ENCODE results near the gene FAM193A. TPM values are rescaled to one million over a fixed set of nuclear protein-coding genes. Genes with fewer than 3 reads are reported as not detected.

Gene FAM193A, protein sequence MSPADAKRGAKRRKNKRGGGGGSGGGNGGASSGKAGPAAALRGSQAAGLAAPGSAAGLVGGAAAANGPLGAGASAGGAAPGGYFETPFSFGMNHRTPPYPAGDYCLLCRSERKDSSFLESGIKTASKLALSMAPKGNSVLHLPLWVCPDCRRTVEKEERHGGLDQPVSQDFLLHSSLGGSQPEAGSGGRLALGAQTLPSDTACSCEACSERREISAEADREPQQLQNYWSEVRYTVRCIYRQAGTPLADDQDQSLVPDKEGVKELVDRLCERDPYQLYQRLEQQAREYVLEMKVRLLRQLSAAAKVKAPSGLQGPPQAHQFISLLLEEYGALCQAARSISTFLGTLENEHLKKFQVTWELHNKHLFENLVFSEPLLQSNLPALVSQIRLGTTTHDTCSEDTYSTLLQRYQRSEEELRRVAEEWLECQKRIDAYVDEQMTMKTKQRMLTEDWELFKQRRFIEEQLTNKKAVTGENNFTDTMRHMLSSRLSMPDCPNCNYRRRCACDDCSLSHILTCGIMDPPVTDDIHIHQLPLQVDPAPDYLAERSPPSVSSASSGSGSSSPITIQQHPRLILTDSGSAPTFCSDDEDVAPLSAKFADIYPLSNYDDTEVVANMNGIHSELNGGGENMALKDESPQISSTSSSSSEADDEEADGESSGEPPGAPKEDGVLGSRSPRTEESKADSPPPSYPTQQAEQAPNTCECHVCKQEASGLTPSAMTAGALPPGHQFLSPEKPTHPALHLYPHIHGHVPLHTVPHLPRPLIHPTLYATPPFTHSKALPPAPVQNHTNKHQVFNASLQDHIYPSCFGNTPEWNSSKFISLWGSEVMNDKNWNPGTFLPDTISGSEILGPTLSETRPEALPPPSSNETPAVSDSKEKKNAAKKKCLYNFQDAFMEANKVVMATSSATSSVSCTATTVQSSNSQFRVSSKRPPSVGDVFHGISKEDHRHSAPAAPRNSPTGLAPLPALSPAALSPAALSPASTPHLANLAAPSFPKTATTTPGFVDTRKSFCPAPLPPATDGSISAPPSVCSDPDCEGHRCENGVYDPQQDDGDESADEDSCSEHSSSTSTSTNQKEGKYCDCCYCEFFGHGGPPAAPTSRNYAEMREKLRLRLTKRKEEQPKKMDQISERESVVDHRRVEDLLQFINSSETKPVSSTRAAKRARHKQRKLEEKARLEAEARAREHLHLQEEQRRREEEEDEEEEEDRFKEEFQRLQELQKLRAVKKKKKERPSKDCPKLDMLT (N-terminal part only)
- 19.8 and 22.0 TPM in 2 replicates for total RNA-seq

DNA sequence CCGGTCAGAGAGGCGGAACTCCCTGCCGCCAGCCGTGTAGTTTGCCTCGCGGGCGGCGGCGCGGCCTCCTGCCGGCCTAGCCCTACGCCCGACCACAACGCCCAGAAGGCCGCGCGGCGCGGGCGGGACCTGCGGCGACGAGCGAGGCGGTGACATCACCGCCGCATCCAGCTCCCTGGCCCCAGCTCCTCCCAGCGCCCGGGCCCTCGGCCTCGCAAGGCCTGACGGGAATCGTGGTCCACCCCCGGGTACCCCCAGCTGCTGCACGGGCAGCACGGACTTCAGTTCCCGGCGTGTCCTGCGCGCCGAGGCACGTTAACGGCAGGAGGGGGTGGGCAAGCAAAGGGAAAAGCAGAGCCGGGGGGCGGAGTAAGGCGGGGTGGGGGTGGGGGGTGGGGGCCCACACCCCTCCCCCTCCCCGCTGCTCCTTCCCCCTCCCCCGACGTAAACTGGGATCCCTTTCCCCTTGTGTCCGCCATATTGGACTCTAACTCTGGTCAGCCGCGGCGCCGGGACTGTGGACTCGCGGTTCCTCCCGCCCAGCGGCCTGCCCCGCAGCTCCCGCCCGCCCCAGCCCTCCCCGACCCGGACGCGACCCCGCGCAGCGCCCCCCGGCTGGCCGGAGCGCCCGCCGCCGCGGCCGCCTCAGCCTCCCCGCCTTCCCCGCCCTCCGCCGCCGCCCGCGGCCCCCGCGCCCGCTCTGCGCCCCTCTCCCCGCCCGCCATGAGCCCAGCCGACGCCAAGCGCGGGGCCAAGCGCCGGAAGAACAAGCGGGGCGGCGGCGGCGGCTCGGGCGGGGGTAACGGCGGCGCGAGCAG, at the start of gene FAM193A:
Gene FAM193A, plus strand, starts transcription at position 455 of the 818 bp plus-strand sequence. Its CDS starts 269 bp downstream, at position 724.
- H3K4me3 ChIP-seq (ENCODE audit: low read depth, low read length), result peak within 1 kb of the TSS; percentile 70
- TF ChIP-seq, protein P1, sequence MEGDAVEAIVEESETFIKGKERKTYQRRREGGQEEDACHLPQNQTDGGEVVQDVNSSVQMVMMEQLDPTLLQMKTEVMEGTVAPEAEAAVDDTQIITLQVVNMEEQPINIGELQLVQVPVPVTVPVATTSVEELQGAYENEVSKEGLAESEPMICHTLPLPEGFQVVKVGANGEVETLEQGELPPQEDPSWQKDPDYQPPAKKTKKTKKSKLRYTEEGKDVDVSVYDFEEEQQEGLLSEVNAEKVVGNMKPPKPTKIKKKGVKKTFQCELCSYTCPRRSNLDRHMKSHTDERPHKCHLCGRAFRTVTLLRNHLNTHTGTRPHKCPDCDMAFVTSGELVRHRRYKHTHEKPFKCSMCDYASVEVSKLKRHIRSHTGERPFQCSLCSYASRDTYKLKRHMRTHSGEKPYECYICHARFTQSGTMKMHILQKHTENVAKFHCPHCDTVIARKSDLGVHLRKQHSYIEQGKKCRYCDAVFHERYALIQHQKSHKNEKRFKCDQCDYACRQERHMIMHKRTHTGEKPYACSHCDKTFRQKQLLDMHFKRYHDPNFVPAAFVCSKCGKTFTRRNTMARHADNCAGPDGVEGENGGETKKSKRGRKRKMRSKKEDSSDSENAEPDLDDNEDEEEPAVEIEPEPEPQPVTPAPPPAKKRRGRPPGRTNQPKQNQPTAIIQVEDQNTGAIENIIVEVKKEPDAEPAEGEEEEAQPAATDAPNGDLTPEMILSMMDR (IDR thresholded peaks at IDR 0.05; ENCODE audit: insufficient read depth, low read length, poor library complexity, severe bottlenecking), result no peak
- no peaks in the 10 kb centered on the region for H3K36me3 ChIP-seq (ENCODE audit: control insufficient read depth, insufficient read depth, low read length)
- peak; percentile 96 for DNase-seq (ENCODE audit: low read depth)
- H3K27me3 ChIP-seq (ENCODE audit: control insufficient read depth, insufficient read depth, low read length), result no peaks in the 10 kb centered on the region

DNA sequence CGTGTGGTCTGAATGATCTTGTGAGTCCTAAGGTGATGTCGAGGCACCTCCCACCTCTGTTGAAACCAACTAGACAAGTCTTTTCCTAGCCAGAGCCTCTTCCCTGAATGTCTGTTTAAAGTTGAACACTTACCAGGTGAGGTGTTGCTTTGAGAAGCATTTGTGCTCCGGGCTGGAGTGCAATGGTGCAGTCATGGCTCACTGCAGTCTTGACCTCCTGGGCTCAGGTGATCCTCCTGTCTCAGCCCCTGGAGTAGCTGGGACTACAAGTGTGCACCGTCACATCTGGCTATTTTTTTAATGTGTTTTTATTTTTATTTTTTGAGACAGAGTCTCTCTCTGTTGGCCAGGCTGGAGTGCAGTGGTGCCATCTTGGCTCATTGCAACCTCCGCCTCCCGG, 49.5 kb upstream of the FAM193A start:
- TF ChIP-seq, protein P1 (IDR thresholded peaks at IDR 0.05; ENCODE audit: insufficient read depth, low read length, poor library complexity, severe bottlenecking), result no peak

DNA sequence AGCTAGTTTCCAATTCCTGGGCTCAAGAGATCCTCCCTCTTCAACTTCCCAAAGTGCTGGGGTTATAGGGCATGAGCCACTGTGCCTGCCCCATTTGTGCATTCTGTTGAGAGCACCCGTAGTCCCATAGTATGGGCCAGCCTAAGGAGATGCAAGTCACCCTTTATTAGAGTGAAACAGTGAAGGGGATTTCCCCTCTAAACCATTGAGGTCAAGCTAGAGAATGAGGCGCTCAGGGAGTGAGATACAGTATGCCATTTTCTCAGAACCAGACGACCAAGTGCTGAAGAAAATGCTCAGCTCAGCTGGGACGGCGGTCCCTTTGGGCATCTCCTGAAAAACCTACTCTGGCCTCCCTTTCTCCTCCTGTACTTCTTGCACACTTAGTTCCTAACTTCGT, 48.8 kb upstream of the FAM193A start:
- Histone ChIP-seq H3K36me3 (ENCODE audit: control insufficient read depth, insufficient read depth, low read length) (no peaks in the 10 kb centered on the region), H3K4me3 (ENCODE audit: low read depth, low read length) (no peak overlapping the region), H3K27me3 (ENCODE audit: control insufficient read depth, insufficient read depth, low read length) (no peaks in the 10 kb centered on the region)
- DNase-seq (ENCODE audit: low read depth), result no peak
- TF ChIP-seq, protein P1 (IDR thresholded peaks at IDR 0.05; ENCODE audit: insufficient read depth, low read length, poor library complexity, severe bottlenecking), result no peak

More for the DNA sequence above, 49.5 kb upstream of the FAM193A start:
- no peak for DNase-seq (ENCODE audit: low read depth)
- Histone ChIP-seq H3K36me3 (ENCODE audit: control insufficient read depth, insufficient read depth, low read length) (no peaks in the 10 kb centered on the region), H3K27me3 (ENCODE audit: control insufficient read depth, insufficient read depth, low read length) (no peaks in the 10 kb centered on the region), H3K4me3 (ENCODE audit: low read depth, low read length) (no peak overlapping the region)

DNA sequence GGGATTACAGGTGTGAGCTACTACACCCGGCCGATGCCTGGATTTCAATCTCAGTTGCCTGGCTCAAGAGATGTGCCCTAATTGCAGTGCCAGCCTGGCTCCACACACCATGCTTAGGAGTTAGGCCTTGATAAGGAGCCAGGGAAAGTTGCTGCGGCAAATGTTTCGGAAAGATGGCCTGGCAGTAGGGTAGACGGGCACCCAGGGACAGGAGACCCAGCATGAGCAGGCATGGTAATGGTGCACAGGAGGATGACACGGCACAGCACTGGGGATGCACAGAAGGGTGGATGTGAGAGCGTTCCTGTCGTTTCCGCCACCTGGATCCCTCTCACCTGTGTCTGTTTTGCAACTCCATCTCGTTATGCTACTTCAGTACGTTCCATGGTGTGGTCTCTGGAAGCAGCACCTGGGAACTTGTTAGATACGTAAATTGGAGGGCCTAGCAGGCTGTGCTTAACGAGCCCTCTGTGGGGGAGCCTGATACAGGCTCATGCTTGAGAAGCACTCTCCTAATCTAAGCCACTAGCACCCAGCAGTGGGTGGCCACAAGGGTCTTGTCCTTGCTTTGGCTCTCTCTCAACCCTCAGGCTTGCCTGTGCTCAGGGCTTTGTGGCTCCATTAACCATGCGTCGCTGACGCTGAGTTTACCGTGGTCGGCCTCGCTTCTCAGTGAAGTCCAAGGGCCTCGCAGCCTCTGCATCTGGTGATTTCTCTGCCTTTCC, 47.2 kb upstream of the FAM193A start:
- DNase-seq (ENCODE audit: low read depth), result no peak
- Histone ChIP-seq H3K36me3 (ENCODE audit: control insufficient read depth, insufficient read depth, low read length) (no peaks in the 10 kb centered on the region), H3K27me3 (ENCODE audit: control insufficient read depth, insufficient read depth, low read length) (no peaks in the 10 kb centered on the region), H3K4me3 (ENCODE audit: low read depth, low read length) (no peak overlapping the region)
- TF ChIP-seq, protein P1 (IDR thresholded peaks at IDR 0.05; ENCODE audit: insufficient read depth, low read length, poor library complexity, severe bottlenecking), result no peak

Data from kidney epithelial cell (primary cell).